GM18505 (cell line): ENCODE data around the gene GABBR2.
"Not testable (repeated sequence)": the region's sequence is repeated elsewhere in the genome, so short reads cannot be mapped to it uniquely, and the experiment has no call there.

Source experiments
- ATAC-seq: cut with Tn5 transposase; IDR thresholded peaks from one replicate; pipeline ENCODE4 v1.9.1; 2021; ENCODE audit not compliant: unreplicated experiment
- POLR2A ChIP-seq: IDR thresholded peaks from 4 replicates; pipeline ENCODE4 v1.6.1; 2011; ENCODE audit warnings: borderline replicate concordance; ENCODE audit not compliant: insufficient read depth, insufficient read length; ENCODE audit errors: extremely low read depth

The GABBR2 gene

GRCh38 chr9:98506422-98507054 lies 202.2 kb downstream of the GABBR2 start:
- no peak for TF ChIP-seq POLR2A

GRCh38 chr9:98504298-98505282 lies 204.1 kb downstream of the GABBR2 start:
- TF ChIP-seq POLR2A: no peak
- ATAC-seq: no peak

More at GRCh38 chr9:98506422-98507054, 202.2 kb downstream of the GABBR2 start:
- ATAC-seq: no peak

GRCh38 chr9:98503867-98504266 lies 204.9 kb downstream of the GABBR2 start:
- no peak for ATAC-seq
- TF ChIP-seq POLR2A: no peak

GRCh38 chr9:98502976-98503325 lies 205.8 kb downstream of the GABBR2 start:
- no peak for TF ChIP-seq POLR2A

GRCh38 chr9:98502311-98502975 lies 206.3 kb downstream of the GABBR2 start:
- no peak for ATAC-seq
- TF ChIP-seq POLR2A: no peak

More at GRCh38 chr9:98502976-98503325, 205.8 kb downstream of the GABBR2 start:
- no peak for ATAC-seq

GRCh38 chr9:98501819-98502218 lies 206.9 kb downstream of the GABBR2 start:
- ATAC-seq: no peak
- TF ChIP-seq POLR2A: no peak

- not testable (repeated sequence) for ATAC-seq
Observed at GRCh38 chr9:98501259-98501658, 207.5 kb downstream of the GABBR2 start.

GRCh38 chr9:98500337-98500919 lies 208.3 kb downstream of the GABBR2 start:
- TF ChIP-seq POLR2A: no peak
- ATAC-seq: no peak

GRCh38 chr9:98495530-98495929 lies 213.2 kb downstream of the GABBR2 start:
- no peak for TF ChIP-seq POLR2A
- ATAC-seq: no peak

- TF ChIP-seq POLR2A: no peak
- ATAC-seq: no peak
Observed at GRCh38 chr9:98494852-98495251, 213.9 kb downstream of the GABBR2 start.

GRCh38 chr9:98491828-98492227 lies 216.9 kb downstream of the GABBR2 start:
- no peak for ATAC-seq
- no peak for TF ChIP-seq POLR2A

- ATAC-seq: no peak
- TF ChIP-seq POLR2A: no peak
Observed at GRCh38 chr9:98491231-98491651, 217.5 kb downstream of the GABBR2 start.
